ENCODE results near the gene HRG. TPM values are rescaled to one million over a fixed set of nuclear protein-coding genes. Genes with fewer than 3 reads are reported as not detected.

HRG gene
- total and polyA plus RNA-seq, 2 experiments from 2014 or later: not detected

DNA sequence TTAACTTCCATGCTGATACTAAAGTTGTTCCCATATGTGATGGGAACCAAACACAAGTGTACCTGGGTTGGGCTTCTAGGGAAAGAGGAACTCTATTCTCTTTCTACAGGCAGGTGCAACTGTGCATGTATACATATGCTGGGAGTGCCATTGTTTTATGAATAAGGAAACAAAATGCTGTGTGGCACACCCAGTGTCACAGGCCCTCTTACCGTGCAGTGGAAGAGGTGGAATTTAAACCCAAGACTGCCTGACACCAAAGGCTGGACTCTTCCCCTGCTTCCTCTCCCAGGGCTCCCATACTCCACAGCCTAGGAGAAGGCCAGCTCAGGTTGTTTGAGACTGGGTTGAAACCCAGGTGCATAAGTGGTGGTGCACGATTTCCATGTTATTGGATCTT, 27.6 kb upstream of the HRG start:
- no peak overlapping the region for H3K27ac ChIP-seq (ENCODE audit: low read depth)
- DNase-seq (ENCODE audit: low spot score) (no peak), ATAC-seq (no peak)
- H3F3A ChIP-seq (replicated peaks; ENCODE audit: low read depth): no peaks in the 10 kb centered on the region
- no peak for TF ChIP-seq STAT1 (IDR thresholded peaks at IDR 0.05; ENCODE audit: unreplicated experiment)
- TF ChIP-seq, protein P1, sequence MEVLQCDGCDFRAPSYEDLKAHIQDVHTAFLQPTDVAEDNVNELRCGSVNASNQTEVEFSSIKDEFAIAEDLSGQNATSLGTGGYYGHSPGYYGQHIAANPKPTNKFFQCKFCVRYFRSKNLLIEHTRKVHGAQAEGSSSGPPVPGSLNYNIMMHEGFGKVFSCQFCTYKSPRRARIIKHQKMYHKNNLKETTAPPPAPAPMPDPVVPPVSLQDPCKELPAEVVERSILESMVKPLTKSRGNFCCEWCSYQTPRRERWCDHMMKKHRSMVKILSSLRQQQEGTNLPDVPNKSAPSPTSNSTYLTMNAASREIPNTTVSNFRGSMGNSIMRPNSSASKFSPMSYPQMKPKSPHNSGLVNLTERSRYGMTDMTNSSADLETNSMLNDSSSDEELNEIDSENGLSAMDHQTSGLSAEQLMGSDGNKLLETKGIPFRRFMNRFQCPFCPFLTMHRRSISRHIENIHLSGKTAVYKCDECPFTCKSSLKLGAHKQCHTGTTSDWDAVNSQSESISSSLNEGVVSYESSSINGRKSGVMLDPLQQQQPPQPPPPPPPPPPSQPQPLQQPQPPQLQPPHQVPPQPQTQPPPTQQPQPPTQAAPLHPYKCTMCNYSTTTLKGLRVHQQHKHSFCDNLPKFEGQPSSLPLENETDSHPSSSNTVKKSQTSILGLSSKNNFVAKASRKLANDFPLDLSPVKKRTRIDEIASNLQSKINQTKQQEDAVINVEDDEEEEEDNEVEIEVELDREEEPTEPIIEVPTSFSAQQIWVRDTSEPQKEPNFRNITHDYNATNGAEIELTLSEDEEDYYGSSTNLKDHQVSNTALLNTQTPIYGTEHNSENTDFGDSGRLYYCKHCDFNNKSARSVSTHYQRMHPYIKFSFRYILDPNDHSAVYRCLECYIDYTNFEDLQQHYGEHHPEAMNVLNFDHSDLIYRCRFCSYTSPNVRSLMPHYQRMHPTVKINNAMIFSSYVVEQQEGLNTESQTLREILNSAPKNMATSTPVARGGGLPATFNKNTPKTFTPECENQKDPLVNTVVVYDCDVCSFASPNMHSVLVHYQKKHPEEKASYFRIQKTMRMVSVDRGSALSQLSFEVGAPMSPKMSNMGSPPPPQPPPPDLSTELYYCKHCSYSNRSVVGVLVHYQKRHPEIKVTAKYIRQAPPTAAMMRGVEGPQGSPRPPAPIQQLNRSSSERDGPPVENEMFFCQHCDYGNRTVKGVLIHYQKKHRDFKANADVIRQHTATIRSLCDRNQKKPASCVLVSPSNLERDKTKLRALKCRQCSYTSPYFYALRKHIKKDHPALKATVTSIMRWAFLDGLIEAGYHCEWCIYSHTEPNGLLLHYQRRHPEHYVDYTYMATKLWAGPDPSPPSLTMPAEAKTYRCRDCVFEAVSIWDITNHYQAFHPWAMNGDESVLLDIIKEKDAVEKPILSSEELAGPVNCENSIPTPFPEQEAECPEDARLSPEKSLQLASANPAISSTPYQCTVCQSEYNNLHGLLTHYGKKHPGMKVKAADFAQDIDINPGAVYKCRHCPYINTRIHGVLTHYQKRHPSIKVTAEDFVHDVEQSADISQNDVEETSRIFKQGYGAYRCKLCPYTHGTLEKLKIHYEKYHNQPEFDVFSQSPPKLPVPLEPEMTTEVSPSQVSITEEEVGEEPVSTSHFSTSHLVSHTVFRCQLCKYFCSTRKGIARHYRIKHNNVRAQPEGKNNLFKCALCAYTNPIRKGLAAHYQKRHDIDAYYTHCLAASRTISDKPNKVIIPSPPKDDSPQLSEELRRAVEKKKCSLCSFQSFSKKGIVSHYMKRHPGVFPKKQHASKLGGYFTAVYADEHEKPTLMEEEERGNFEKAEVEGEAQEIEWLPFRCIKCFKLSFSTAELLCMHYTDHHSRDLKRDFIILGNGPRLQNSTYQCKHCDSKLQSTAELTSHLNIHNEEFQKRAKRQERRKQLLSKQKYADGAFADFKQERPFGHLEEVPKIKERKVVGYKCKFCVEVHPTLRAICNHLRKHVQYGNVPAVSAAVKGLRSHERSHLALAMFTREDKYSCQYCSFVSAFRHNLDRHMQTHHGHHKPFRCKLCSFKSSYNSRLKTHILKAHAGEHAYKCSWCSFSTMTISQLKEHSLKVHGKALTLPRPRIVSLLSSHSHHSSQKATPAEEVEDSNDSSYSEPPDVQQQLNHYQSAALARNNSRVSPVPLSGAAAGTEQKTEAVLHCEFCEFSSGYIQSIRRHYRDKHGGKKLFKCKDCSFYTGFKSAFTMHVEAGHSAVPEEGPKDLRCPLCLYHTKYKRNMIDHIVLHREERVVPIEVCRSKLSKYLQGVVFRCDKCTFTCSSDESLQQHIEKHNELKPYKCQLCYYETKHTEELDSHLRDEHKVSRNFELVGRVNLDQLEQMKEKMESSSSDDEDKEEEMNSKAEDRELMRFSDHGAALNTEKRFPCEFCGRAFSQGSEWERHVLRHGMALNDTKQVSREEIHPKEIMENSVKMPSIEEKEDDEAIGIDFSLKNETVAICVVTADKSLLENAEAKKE (CRISPR knock-in tag; IDR thresholded peaks at IDR 0.05): no peak
- TF ChIP-seq EZH2 (IDR thresholded peaks at IDR 0.05; ENCODE audit: low read depth, unreplicated experiment): no peak
- TF ChIP-seq ZNF331 (CRISPR knock-in tag; IDR thresholded peaks at IDR 0.05; ENCODE audit: low read depth): no peak
- TF ChIP-seq NANOG (IDR thresholded peaks at IDR 0.05; ENCODE audit: borderline replicate concordance): no peak
- TF ChIP-seq, protein P2, sequence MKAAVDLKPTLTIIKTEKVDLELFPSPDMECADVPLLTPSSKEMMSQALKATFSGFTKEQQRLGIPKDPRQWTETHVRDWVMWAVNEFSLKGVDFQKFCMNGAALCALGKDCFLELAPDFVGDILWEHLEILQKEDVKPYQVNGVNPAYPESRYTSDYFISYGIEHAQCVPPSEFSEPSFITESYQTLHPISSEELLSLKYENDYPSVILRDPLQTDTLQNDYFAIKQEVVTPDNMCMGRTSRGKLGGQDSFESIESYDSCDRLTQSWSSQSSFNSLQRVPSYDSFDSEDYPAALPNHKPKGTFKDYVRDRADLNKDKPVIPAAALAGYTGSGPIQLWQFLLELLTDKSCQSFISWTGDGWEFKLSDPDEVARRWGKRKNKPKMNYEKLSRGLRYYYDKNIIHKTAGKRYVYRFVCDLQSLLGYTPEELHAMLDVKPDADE (IDR thresholded peaks at IDR 0.05): no peak
- TF ChIP-seq EZH2phosphoT487 (IDR thresholded peaks at IDR 0.05; ENCODE audit: unreplicated experiment): no peak
- TF ChIP-seq CREB1 (CRISPR knock-in tag; IDR thresholded peaks at IDR 0.05; ENCODE audit: low read depth): no peak
- no peak for TF ChIP-seq JUNB (IDR thresholded peaks at IDR 0.05; ENCODE audit: unreplicated experiment)
- TF ChIP-seq ZNF114 (CRISPR knock-in tag; IDR thresholded peaks at IDR 0.05): no peak
- TF ChIP-seq, protein P3, sequence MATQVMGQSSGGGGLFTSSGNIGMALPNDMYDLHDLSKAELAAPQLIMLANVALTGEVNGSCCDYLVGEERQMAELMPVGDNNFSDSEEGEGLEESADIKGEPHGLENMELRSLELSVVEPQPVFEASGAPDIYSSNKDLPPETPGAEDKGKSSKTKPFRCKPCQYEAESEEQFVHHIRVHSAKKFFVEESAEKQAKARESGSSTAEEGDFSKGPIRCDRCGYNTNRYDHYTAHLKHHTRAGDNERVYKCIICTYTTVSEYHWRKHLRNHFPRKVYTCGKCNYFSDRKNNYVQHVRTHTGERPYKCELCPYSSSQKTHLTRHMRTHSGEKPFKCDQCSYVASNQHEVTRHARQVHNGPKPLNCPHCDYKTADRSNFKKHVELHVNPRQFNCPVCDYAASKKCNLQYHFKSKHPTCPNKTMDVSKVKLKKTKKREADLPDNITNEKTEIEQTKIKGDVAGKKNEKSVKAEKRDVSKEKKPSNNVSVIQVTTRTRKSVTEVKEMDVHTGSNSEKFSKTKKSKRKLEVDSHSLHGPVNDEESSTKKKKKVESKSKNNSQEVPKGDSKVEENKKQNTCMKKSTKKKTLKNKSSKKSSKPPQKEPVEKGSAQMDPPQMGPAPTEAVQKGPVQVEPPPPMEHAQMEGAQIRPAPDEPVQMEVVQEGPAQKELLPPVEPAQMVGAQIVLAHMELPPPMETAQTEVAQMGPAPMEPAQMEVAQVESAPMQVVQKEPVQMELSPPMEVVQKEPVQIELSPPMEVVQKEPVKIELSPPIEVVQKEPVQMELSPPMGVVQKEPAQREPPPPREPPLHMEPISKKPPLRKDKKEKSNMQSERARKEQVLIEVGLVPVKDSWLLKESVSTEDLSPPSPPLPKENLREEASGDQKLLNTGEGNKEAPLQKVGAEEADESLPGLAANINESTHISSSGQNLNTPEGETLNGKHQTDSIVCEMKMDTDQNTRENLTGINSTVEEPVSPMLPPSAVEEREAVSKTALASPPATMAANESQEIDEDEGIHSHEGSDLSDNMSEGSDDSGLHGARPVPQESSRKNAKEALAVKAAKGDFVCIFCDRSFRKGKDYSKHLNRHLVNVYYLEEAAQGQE (IDR thresholded peaks at IDR 0.05; ENCODE audit: unreplicated experiment): no peak
- TF ChIP-seq POLR2AphosphoS5 (IDR thresholded peaks at IDR 0.05; ENCODE audit: low read depth): no peak
- TF ChIP-seq, protein P4, sequence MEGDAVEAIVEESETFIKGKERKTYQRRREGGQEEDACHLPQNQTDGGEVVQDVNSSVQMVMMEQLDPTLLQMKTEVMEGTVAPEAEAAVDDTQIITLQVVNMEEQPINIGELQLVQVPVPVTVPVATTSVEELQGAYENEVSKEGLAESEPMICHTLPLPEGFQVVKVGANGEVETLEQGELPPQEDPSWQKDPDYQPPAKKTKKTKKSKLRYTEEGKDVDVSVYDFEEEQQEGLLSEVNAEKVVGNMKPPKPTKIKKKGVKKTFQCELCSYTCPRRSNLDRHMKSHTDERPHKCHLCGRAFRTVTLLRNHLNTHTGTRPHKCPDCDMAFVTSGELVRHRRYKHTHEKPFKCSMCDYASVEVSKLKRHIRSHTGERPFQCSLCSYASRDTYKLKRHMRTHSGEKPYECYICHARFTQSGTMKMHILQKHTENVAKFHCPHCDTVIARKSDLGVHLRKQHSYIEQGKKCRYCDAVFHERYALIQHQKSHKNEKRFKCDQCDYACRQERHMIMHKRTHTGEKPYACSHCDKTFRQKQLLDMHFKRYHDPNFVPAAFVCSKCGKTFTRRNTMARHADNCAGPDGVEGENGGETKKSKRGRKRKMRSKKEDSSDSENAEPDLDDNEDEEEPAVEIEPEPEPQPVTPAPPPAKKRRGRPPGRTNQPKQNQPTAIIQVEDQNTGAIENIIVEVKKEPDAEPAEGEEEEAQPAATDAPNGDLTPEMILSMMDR (conservative IDR thresholded peaks at IDR 0.05; ENCODE audit: low read depth in 2 of 2): no peak
- no peaks in the 10 kb centered on the region for H3K9me3 Mint-ChIP-seq
- no peaks in the 10 kb centered on the region for H3K36me3 Mint-ChIP-seq (ENCODE audit: low read depth)
- H3K27ac Mint-ChIP-seq: no peak overlapping the region
- H3K4me2 ChIP-seq: no peak overlapping the region
- H2AFZ ChIP-seq: no peak overlapping the region
- H4K20me1 ChIP-seq (replicated peaks; ENCODE audit: insufficient read depth): no peaks in the 10 kb centered on the region
- no peaks in the 10 kb centered on the region for H3K9me2 ChIP-seq (ENCODE audit: insufficient read depth)
- H3K27me3 ChIP-seq (ENCODE audit: insufficient read depth): no peaks in the 10 kb centered on the region
- H3K79me2 ChIP-seq (replicated peaks; ENCODE audit: insufficient read depth): no peaks in the 10 kb centered on the region
- H3K4me3 ChIP-seq: no peak overlapping the region
- H3K4me1 Mint-ChIP-seq: peaks cover 19% of the 10 kb centered on the region
- no peak overlapping the region for H3K4me3 Mint-ChIP-seq
- H3K4me1 ChIP-seq (ENCODE audit: insufficient read depth): peaks cover 23% of the 10 kb centered on the region
- peaks cover 3% of the 10 kb centered on the region for H3K27me3 Mint-ChIP-seq (ENCODE audit: insufficient read depth, low read depth, poor library complexity)
- H3K36me3 ChIP-seq (ENCODE audit: insufficient read depth): no peaks in the 10 kb centered on the region

All from GM23338 (cell line).